GM12864 (cell line): ENCODE results near the gene SALL3.

Experiments
- DNase-seq: peaks from one replicate; pipeline ENCODE4 v3.0.0-alpha.2; 2011; ENCODE audit warnings: low read depth
- H3K4me3 ChIP-seq: 2 replicates; pipeline ENCODE4 v1.5.1; 2011; ENCODE audit warnings: mild to moderate bottlenecking, low read depth, low read length, control low read depth
- TF ChIP-seq, protein P1 (sequence below): IDR thresholded peaks from 2 replicates; pipeline ENCODE4 v1.5.1; 2011; ENCODE audit warnings: low read depth, mild to moderate bottlenecking, moderate library complexity, low read length, control low read depth, inconsistent platforms; ENCODE audit errors: missing control alignments

Gene SALL3

GRCh38 chr18:78970774-78971333, 8.8 kb upstream of the SALL3 start:
- DNase-seq = no peak
- TF ChIP-seq, protein P1, sequence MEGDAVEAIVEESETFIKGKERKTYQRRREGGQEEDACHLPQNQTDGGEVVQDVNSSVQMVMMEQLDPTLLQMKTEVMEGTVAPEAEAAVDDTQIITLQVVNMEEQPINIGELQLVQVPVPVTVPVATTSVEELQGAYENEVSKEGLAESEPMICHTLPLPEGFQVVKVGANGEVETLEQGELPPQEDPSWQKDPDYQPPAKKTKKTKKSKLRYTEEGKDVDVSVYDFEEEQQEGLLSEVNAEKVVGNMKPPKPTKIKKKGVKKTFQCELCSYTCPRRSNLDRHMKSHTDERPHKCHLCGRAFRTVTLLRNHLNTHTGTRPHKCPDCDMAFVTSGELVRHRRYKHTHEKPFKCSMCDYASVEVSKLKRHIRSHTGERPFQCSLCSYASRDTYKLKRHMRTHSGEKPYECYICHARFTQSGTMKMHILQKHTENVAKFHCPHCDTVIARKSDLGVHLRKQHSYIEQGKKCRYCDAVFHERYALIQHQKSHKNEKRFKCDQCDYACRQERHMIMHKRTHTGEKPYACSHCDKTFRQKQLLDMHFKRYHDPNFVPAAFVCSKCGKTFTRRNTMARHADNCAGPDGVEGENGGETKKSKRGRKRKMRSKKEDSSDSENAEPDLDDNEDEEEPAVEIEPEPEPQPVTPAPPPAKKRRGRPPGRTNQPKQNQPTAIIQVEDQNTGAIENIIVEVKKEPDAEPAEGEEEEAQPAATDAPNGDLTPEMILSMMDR = no peak
- no peak overlapping the region for H3K4me3 ChIP-seq

GRCh38 chr18:78971511-78972245, 7.9 kb upstream of the SALL3 start:
- TF ChIP-seq, protein P1 = no peak
- DNase-seq = no peak
- no peak overlapping the region for H3K4me3 ChIP-seq

- H3K4me3 ChIP-seq = no peak overlapping the region
- DNase-seq = no peak
- TF ChIP-seq, protein P1 = no peak
Measured at GRCh38 chr18:78972385-78972918, 7.2 kb upstream of the SALL3 start.

- no peak for DNase-seq
- H3K4me3 ChIP-seq = no peak overlapping the region
- TF ChIP-seq, protein P1 = no peak
Measured at GRCh38 chr18:78972930-78973331, 6.7 kb upstream of the SALL3 start.

GRCh38 chr18:78973357-78974083, 6.1 kb upstream of the SALL3 start:
- no peak overlapping the region for H3K4me3 ChIP-seq
- DNase-seq = no peak
- TF ChIP-seq, protein P1 = no peak

DNA sequence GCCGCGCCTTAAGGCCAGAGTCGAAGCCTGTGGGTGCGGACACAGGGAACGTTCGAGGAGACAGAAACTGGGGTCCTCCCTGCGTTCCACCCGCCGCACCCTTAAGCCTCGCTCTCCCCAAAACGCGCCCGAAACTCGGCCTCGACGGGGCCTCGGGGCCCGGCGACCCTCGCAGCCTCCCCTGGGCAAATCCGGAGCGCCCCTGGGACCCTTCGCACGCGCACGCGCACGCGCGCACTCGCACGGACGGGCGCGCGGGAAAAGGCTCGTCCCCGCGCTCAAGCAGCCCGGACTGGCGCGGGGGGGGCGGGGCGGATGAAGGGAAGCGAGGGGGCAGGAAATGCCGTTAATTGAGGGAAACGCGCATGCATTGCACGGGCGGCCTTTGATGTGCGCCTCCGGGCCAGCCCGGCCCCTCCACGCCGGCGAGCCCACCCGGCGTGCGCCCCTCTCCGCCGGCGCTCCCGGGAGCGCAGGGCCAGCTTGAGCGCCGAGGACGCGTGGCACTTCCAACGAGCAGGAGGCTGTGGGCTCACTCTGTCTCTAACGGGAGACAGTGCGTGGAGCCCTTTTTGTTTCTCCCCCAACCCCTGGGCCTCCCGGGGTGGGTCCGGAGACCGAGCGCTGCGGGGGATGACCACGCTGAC, 5.4 kb upstream of the SALL3 start:
- no peak for DNase-seq
- H3K4me3 ChIP-seq = no peak overlapping the region
- TF ChIP-seq, protein P1 = no peak
